GM12801 (cell line): ENCODE measurements around the gene CCDC57.

Experiments used
- TF ChIP-seq, protein P1 (sequence below): IDR thresholded peaks from one replicate; pipeline ENCODE4 v1.5.1; 2011; ENCODE audit warnings: control low read depth; ENCODE audit not compliant: insufficient read length; ENCODE audit errors: extremely low read depth

Gene CCDC57

DNA sequence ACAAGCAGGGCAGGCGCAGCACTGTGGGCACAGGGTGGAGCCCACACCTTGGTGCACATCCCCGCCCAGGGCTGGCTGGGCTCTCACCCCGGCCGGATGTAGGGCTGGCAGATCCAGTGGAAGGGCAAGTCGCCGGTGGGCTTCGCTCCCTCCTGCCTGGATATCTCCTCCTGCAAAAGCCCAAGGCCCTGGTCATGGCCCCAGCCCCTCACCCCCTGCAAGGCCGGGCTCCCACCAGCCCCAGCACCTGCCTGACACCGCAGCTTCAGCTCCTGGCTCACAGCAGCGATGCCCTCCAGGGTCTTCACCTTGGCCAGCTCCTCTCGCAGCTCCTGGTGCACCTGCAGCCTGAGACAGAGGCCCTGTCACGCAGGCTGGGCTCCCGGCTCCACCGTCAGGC, 152.0 kb downstream of the CCDC57 start:
- TF ChIP-seq, protein P1, sequence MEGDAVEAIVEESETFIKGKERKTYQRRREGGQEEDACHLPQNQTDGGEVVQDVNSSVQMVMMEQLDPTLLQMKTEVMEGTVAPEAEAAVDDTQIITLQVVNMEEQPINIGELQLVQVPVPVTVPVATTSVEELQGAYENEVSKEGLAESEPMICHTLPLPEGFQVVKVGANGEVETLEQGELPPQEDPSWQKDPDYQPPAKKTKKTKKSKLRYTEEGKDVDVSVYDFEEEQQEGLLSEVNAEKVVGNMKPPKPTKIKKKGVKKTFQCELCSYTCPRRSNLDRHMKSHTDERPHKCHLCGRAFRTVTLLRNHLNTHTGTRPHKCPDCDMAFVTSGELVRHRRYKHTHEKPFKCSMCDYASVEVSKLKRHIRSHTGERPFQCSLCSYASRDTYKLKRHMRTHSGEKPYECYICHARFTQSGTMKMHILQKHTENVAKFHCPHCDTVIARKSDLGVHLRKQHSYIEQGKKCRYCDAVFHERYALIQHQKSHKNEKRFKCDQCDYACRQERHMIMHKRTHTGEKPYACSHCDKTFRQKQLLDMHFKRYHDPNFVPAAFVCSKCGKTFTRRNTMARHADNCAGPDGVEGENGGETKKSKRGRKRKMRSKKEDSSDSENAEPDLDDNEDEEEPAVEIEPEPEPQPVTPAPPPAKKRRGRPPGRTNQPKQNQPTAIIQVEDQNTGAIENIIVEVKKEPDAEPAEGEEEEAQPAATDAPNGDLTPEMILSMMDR: no peak

DNA sequence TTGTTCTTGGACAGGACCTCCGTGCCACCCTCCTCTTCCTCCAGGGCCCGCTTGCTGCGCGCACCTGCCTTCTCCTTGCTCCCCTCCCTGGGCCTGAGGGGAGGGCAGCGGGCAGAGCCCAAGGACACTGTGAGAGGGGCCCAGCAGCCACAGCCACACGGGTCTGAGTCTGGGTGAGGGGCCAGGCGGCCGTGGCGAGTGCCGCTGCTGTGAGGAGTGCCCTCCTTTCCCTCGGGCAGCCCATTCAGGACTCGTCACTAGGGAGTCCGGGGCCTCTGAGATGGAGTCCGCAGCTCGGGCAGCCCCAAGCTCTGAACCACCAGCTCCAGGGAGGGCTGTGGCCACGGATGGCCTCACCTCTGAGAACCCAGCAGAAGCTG, 152.7 kb downstream of the CCDC57 start:
- TF ChIP-seq, protein P1: no peak

DNA sequence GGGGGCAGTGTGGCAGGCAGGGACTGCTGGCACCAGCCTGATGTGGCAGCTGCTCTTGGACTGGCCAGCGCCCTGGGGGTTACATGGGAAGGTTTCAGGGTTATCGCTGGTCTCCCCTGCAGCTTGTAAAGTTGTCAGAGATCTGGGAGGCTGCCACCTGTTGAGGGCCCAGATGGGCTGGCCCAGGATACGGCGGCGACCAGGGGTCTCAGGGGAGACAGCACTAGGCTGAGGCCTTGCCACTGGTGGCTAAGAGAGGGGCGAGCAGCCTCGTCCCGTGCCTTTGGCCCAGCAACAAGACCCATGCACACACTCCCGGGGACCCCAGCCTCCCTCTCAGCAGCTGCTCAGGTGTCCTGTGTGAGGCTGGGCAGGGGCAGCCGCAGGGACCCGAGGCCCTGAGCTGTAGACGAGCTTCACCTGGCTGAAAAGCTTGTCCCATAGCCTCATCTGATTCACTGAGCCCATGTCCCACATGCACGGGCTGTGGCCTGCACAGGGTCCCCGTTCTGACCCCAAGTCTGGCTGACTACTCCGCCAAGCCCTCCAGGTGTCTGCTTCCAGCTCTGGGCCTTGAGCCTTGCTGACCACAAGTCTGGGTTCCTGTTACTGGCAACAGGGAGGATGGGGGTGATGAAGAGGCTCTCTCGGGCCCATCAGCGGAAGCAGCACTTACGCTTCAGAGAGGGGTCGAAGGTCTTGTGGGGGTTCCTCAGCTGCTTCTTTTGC, 153.2 kb downstream of the CCDC57 start:
- TF ChIP-seq, protein P1: no peak

DNA sequence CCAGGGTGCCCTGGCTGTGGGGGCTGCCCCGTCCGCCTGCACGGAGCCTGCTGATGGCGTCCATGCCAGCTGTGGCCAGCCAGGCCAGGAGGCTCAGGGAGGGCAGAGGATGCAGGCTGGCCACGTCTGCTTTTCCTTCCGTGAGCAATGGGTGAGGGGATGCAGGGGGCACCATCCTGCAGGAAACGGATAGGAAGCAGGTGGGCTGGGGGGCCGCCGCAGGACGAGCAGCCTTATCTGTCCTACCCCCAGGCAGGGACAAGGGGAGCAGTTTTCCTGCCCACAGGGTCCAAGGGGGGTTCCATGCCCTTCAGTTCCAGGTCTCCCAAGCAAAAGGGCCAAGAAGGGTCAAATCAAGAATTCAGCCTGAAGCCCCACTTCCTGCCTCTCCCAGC, 153.8 kb downstream of the CCDC57 start:
- TF ChIP-seq, protein P1: no peak

DNA sequence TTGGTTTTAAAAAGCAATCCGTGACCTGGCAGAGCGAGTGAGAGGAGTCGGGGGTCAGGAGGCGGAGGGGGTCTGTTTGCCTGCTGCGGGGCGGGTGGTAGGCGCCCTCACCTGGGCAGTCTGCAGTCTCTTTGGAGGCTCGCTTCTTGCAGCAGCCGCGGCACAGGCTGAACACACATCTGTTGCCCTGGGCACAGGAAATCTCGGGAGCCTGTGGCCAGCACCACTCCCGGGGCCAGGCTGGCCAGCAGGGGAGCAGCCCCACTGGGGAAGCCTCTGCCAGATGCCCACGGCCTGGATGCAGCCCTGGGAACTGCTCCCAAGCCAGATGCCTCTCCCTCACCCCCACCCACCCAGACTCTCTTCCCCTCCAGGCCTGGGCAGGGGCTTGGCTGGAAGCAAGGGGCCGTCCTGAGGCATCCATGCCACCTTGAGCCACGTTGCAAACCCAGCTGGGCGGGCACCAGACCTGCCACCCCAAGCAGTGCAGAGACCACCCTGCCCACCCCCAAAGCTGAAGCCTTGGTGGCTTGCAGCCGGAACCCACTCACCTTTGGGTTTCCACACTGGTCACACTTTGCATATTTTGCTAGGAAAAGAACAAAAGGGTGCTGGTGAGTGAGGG, 154.3 kb downstream of the CCDC57 start:
- TF ChIP-seq, protein P1: no peak

DNA sequence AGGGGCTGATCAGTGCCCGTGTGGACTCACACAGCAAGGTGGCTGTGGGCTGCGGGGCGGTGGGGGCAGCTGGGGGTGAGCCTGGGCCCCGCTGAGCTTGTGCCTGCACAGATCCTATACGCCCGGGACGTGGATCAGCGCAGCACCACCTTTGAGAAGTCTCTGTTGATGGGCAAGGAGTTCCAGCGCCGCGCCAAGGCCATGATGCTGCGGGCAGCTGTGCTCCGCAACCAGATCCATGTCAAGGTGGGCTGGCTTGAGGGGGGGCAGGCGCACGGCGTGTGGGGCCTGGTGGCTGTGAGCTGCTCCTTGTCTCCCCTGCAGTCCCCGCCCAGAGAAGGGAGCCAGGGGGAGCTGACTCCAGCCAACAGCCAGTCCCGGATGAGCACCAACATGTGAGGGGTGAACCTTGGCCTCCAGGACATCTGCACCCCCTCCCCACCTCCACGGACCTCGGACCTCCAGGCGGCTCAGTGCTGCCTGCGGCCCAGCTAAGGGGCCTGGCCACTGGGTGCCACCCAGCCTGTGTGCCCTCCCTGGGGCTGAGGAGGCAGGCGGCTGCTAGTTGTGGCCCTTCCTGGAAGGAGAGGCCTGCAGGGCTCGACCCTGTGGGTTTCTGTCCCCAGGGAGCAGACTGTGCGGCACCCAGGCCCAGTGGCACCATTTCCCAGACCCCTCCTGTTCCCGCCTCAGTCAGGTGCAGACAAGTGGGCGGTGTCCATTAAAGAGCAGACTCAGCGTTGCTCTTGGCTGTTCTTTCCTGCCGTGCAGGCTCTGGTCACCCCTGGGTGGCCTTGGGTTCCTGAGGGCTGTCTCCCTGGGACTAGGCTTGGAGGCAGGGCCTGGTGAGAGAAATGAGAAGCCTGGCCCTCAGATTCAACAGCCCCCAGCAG, 155.7 kb downstream of the CCDC57 start:
- TF ChIP-seq, protein P1: no peak
